ENCODE results near the gene GTSF1L. TPM values are rescaled to one million over a fixed set of nuclear protein-coding genes. Genes with fewer than 3 reads are reported as not detected.

The GTSF1L gene
- total and polyA plus RNA-seq, 8 donors, result not detected

- H3K27me3 ChIP-seq, result no peaks in the 10 kb centered on the region
- FAIRE-seq (no peak), DNase-seq (no peak), ATAC-seq (no peak)
- no peaks in the 10 kb centered on the region for H3K4me1 ChIP-seq
- H3K36me3 ChIP-seq, result no peaks in the 10 kb centered on the region
- no peak for TF ChIP-seq CTCF (IDR thresholded peaks at IDR 0.05)
- intact Hi-C loops (cut with DNase I), result no loop called here
- no peak overlapping the region for H3K4me3 ChIP-seq
- H3K9me3 ChIP-seq, result no peaks in the 10 kb centered on the region
- H3K27ac ChIP-seq, result no peak overlapping the region
- 0 to 17% methylated on average over 2 of the region's 2 CpGs for WGBS, 2 donors
Measured at GRCh38 chr20:43721097-43721428, 5.7 kb downstream of the GTSF1L start.

- H3K4me1 ChIP-seq, result no peaks in the 10 kb centered on the region
- H3K27me3 ChIP-seq, result no peaks in the 10 kb centered on the region
- no peak overlapping the region for H3K4me3 ChIP-seq
- H3K9me3 ChIP-seq, result no peaks in the 10 kb centered on the region
- H3K36me3 ChIP-seq, result no peaks in the 10 kb centered on the region
- ATAC-seq, result no peak
- FAIRE-seq, result no peak
- no peak for TF ChIP-seq CTCF (IDR thresholded peaks at IDR 0.05)
- H3K27ac ChIP-seq, result no peak overlapping the region
- intact Hi-C loops (cut with DNase I), result no loop called here
- no peak for DNase-seq
- 73 to 86% methylated on average over 1 of the region's 1 CpG for WGBS, 2 donors
Measured at GRCh38 chr20:43720007-43720406, 6.8 kb downstream of the GTSF1L start.

GRCh38 chr20:43717616-43717995 is 9.2 kb downstream of the GTSF1L start:
- Histone ChIP-seq H3K27me3 (no peaks in the 10 kb centered on the region), H3K9me3 (no peaks in the 10 kb centered on the region), H3K4me3 (no peak overlapping the region), H3K36me3 (no peaks in the 10 kb centered on the region), H3K27ac (no peak overlapping the region), H3K4me1 (no peaks in the 10 kb centered on the region)
- FAIRE-seq (no peak), DNase-seq (no peak), ATAC-seq (no peak)
- TF ChIP-seq CTCF (IDR thresholded peaks at IDR 0.05), result no peak
- 94 to 98% methylated on average over 4 of the region's 4 CpGs for WGBS, 2 donors
- intact Hi-C loops (cut with DNase I), result no loop called here

GRCh38 chr20:43716757-43717615 is 9.8 kb downstream of the GTSF1L start:
- no peak for TF ChIP-seq CTCF (IDR thresholded peaks at IDR 0.05)
- intact Hi-C loops (cut with DNase I), result no loop called here
- no peak overlapping the region for H3K27ac ChIP-seq
- no peaks in the 10 kb centered on the region for H3K9me3 ChIP-seq
- 92 to 95% methylated on average over 12 of the region's 12 CpGs for WGBS, 2 donors
- H3K4me1 ChIP-seq, result no peaks in the 10 kb centered on the region
- no peaks in the 10 kb centered on the region for H3K36me3 ChIP-seq
- no peak for ATAC-seq
- no peaks in the 10 kb centered on the region for H3K27me3 ChIP-seq
- no peak for DNase-seq
- H3K4me3 ChIP-seq, result no peak overlapping the region
- no peak for FAIRE-seq

GRCh38 chr20:43716123-43716522 is 10.7 kb downstream of the GTSF1L start:
- no peak for ATAC-seq
- Histone ChIP-seq H3K36me3 (no peaks in the 10 kb centered on the region), H3K27ac (no peak overlapping the region), H3K9me3 (no peaks in the 10 kb centered on the region), H3K4me1 (no peaks in the 10 kb centered on the region), H3K27me3 (no peaks in the 10 kb centered on the region), H3K4me3 (no peak overlapping the region)
- TF ChIP-seq CTCF (IDR thresholded peaks at IDR 0.05), result no peak
- DNase-seq, result no peak
- intact Hi-C loops (cut with DNase I), result no loop called here
- FAIRE-seq, result no peak
- WGBS, 2 donors, result 93 to 95% methylated on average over 4 of the region's 4 CpGs

Measured in pancreas (tissue), 10 donors.